Retinal pigment epithelial cell (primary cell): ENCODE results near the gene CELF2.

ENCODE experiments used
- DNase-seq: peaks from one replicate; pipeline ENCODE4 v3.0.0-alpha.2; 2010; ENCODE audit warnings: low read depth
- H3K4me3 ChIP-seq: 2 replicates; pipeline ENCODE4 v1.5.1; 2011; ENCODE audit warnings: mild to moderate bottlenecking, low read length, control low read depth, moderate library complexity
- CTCF ChIP-seq: conservative IDR thresholded peaks from 2 replicates; pipeline ENCODE4 v1.5.1; 2011; ENCODE audit warnings: low read depth, low read length, control low read depth, inconsistent platforms

CELF2 gene

GRCh38 chr10:11066520-11066919 is 48.8 kb downstream of the CELF2 start:
- TF ChIP-seq CTCF = no peak
- no peak for DNase-seq

GRCh38 chr10:11068861-11069633 is 51.4 kb downstream of the CELF2 start:
- TF ChIP-seq CTCF = no peak
- DNase-seq = no peak
- H3K4me3 ChIP-seq = no peak overlapping the region

More at GRCh38 chr10:11066520-11066919, 48.8 kb downstream of the CELF2 start:
- H3K4me3 ChIP-seq = no peak overlapping the region

- H3K4me3 ChIP-seq = no peak overlapping the region
- DNase-seq = no peak
Observed at GRCh38 chr10:11073410-11073809, 55.7 kb downstream of the CELF2 start.

GRCh38 chr10:11074536-11075267 is 57.0 kb downstream of the CELF2 start:
- DNase-seq = no peak
- no peak for TF ChIP-seq CTCF
- H3K4me3 ChIP-seq = no peak overlapping the region

More at GRCh38 chr10:11073410-11073809, 55.7 kb downstream of the CELF2 start:
- no peak for TF ChIP-seq CTCF

GRCh38 chr10:11076221-11076620 is 58.5 kb downstream of the CELF2 start:
- TF ChIP-seq CTCF = no peak
- DNase-seq = no peak
- H3K4me3 ChIP-seq = no peak overlapping the region

GRCh38 chr10:11080564-11080984 is 62.9 kb downstream of the CELF2 start:
- no peak for DNase-seq
- TF ChIP-seq CTCF = no peak
- H3K4me3 ChIP-seq = no peak overlapping the region
